Measurements from ENCODE around the gene VCAM1. TPM values are rescaled to one million over a fixed set of nuclear protein-coding genes. Genes with fewer than 3 reads are reported as not detected.
A peak's percentile ranks its signal among the peaks of the same experiment; 100 is the strongest.

Gene VCAM1
- total RNA-seq, 1 donor, result 382 TPM

DNA sequence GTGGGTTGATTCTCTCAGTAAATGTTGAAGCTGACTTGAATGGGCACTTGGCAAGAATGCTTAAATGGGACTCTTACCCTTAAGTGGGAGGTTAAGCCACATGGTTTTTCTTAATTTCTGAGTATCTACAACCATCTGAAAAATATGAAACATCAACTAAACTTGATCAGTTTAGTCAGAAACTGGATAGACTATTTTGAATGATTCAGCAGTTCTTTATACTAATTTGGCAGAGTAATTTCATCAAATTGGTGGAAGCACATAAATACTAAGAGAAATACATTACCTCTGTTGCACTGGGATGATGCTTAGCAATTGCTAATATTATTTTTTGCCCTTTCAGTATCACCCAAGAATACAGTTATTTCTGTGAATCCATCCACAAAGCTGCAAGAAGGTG, 4.7 kb downstream of the VCAM1 start:
- Histone ChIP-seq H2AFZ (ENCODE audit: low read length) (no peak overlapping the region), H3K4me3 (ENCODE audit: insufficient read depth, low read length) (peak overlapping the region; percentile 78), H3K27me3 (ENCODE audit: insufficient read depth, low read length) (no peaks in the 10 kb centered on the region), H3K27ac (ENCODE audit: low read depth, low read length) (peak overlapping the region; percentile 7), H3K4me2 (ENCODE audit: insufficient read depth, low read length) (peak overlapping the region; percentile 90), H4K20me1 (ENCODE audit: insufficient read depth, low read length) (no peaks in the 10 kb centered on the region), H3K9me3 (ENCODE audit: low read depth, low read length) (no peaks in the 10 kb centered on the region), H3K36me3 (ENCODE audit: insufficient read depth, low read length) (peaks cover 56% of the 10 kb centered on the region), H3K79me2 (ENCODE audit: insufficient read depth, low read length) (peaks cover 53% of the 10 kb centered on the region), H3K4me1 (ENCODE audit: insufficient read depth, low read length) (peaks cover 41% of the 10 kb centered on the region)
- TF ChIP-seq, protein P1, sequence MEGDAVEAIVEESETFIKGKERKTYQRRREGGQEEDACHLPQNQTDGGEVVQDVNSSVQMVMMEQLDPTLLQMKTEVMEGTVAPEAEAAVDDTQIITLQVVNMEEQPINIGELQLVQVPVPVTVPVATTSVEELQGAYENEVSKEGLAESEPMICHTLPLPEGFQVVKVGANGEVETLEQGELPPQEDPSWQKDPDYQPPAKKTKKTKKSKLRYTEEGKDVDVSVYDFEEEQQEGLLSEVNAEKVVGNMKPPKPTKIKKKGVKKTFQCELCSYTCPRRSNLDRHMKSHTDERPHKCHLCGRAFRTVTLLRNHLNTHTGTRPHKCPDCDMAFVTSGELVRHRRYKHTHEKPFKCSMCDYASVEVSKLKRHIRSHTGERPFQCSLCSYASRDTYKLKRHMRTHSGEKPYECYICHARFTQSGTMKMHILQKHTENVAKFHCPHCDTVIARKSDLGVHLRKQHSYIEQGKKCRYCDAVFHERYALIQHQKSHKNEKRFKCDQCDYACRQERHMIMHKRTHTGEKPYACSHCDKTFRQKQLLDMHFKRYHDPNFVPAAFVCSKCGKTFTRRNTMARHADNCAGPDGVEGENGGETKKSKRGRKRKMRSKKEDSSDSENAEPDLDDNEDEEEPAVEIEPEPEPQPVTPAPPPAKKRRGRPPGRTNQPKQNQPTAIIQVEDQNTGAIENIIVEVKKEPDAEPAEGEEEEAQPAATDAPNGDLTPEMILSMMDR (IDR thresholded peaks at IDR 0.05; ENCODE audit: extremely low read depth, low read depth, low read length), result no peak
- DNase-seq (ENCODE audit: insufficient read length, low spot score, missing footprints), result no peak

DNA sequence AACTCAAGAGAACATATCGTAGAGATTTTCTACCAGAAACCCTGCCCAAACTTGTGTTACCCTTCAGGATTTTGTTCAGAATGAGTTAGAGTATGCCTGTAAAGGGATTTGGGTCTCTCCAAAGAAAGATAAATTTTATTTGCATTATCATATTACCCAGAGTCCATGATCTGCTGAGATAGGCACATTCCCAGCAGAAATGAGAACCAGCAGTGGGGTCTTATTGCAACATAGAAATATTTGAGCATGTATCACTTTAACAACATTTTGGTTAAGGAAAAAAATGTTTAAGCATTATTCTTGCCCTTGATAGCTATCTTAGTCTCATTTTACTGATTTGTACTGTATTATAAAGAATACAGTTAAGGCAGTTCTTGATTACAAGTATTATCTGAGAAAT, 10.6 kb downstream of the VCAM1 start:
- H3K36me3 ChIP-seq (ENCODE audit: insufficient read depth, low read length), result peaks cover 83% of the 10 kb centered on the region
- peaks cover 39% of the 10 kb centered on the region for H3K4me1 ChIP-seq (ENCODE audit: insufficient read depth, low read length)
- H3K4me3 ChIP-seq (ENCODE audit: insufficient read depth, low read length), result no peak overlapping the region
- no peaks in the 10 kb centered on the region for H3K9me3 ChIP-seq (ENCODE audit: low read depth, low read length)
- H3K27ac ChIP-seq (ENCODE audit: low read depth, low read length), result peak overlapping the region; percentile 1
- no peaks in the 10 kb centered on the region for H4K20me1 ChIP-seq (ENCODE audit: insufficient read depth, low read length)
- TF ChIP-seq, protein P1 (IDR thresholded peaks at IDR 0.05; ENCODE audit: extremely low read depth, low read depth, low read length), result no peak
- no peak for DNase-seq (ENCODE audit: insufficient read length, low spot score, missing footprints)
- peaks cover 2% of the 10 kb centered on the region for H3K79me2 ChIP-seq (ENCODE audit: insufficient read depth, low read length)
- peak overlapping the region; percentile 9 for H3K4me2 ChIP-seq (ENCODE audit: insufficient read depth, low read length)
- H3K27me3 ChIP-seq (ENCODE audit: insufficient read depth, low read length), result no peaks in the 10 kb centered on the region
- H2AFZ ChIP-seq (ENCODE audit: low read length), result no peak overlapping the region

DNA sequence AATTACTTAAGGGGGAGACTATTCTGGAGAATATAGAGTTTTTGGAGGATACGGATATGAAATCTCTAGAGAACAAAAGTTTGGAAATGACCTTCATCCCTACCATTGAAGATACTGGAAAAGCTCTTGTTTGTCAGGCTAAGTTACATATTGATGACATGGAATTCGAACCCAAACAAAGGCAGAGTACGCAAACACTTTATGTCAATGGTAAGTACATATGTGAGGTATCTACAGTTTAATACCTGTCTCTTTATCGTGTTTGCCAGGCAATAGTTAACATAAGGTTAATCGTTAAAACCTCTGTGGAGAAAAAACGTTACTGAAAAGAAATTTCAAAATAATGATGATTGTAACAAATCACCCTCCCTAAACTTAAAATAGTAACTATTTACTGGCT, 11.8 kb downstream of the VCAM1 start:
- Histone ChIP-seq H3K4me2 (ENCODE audit: insufficient read depth, low read length) (no peak overlapping the region), H3K27me3 (ENCODE audit: insufficient read depth, low read length) (no peaks in the 10 kb centered on the region), H3K4me1 (ENCODE audit: insufficient read depth, low read length) (peaks cover 49% of the 10 kb centered on the region), H3K79me2 (ENCODE audit: insufficient read depth, low read length) (peaks cover 2% of the 10 kb centered on the region), H3K36me3 (ENCODE audit: insufficient read depth, low read length) (peaks cover 80% of the 10 kb centered on the region), H2AFZ (ENCODE audit: low read length) (no peak overlapping the region), H4K20me1 (ENCODE audit: insufficient read depth, low read length) (no peaks in the 10 kb centered on the region), H3K9me3 (ENCODE audit: low read depth, low read length) (no peaks in the 10 kb centered on the region), H3K27ac (ENCODE audit: low read depth, low read length) (no peak overlapping the region), H3K4me3 (ENCODE audit: insufficient read depth, low read length) (no peak overlapping the region)
- TF ChIP-seq, protein P1 (IDR thresholded peaks at IDR 0.05; ENCODE audit: extremely low read depth, low read depth, low read length), result no peak
- no peak for DNase-seq (ENCODE audit: insufficient read length, low spot score, missing footprints)

DNA sequence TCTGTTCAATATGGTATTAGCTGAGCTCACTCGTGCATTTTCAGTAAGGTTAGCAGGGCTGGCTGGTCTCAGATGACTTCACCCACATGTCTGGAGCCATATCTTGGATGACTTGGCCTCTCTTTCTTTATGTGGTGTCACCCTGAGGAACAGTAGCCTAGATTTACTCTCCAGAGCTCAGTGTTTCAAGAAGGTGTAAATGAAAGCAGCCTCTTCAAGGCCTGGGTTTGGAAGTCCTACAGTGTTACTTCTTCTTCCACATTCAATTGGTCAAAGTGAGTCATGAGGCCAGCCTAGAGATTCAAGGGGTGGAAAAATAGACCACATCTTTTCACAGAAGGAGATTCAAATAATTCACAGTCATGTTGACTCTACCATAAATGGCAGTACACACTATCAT, 12.2 kb downstream of the VCAM1 start:
- TF ChIP-seq, protein P1 (IDR thresholded peaks at IDR 0.05; ENCODE audit: extremely low read depth, low read depth, low read length), result no peak
- Histone ChIP-seq H3K9me3 (ENCODE audit: low read depth, low read length) (no peaks in the 10 kb centered on the region), H2AFZ (ENCODE audit: low read length) (no peak overlapping the region), H3K27ac (ENCODE audit: low read depth, low read length) (no peak overlapping the region), H4K20me1 (ENCODE audit: insufficient read depth, low read length) (no peaks in the 10 kb centered on the region), H3K4me1 (ENCODE audit: insufficient read depth, low read length) (peaks cover 53% of the 10 kb centered on the region), H3K36me3 (ENCODE audit: insufficient read depth, low read length) (peaks cover 78% of the 10 kb centered on the region), H3K27me3 (ENCODE audit: insufficient read depth, low read length) (no peaks in the 10 kb centered on the region), H3K79me2 (ENCODE audit: insufficient read depth, low read length) (no peaks in the 10 kb centered on the region), H3K4me3 (ENCODE audit: insufficient read depth, low read length) (no peak overlapping the region), H3K4me2 (ENCODE audit: insufficient read depth, low read length) (no peak overlapping the region)
- DNase-seq (ENCODE audit: insufficient read length, low spot score, missing footprints), result no peak
